ENCODE measurements around the gene OSBPL7. TPM values are rescaled to one million over a fixed set of nuclear protein-coding genes. Genes with fewer than 3 reads are reported as not detected.

The OSBPL7 gene
- total and polyA plus RNA-seq, 2 donors (not counting 3 experiments of a cell fraction or from before 2014, with no cell fraction given) = 16.2 to 29.1 TPM

DNA sequence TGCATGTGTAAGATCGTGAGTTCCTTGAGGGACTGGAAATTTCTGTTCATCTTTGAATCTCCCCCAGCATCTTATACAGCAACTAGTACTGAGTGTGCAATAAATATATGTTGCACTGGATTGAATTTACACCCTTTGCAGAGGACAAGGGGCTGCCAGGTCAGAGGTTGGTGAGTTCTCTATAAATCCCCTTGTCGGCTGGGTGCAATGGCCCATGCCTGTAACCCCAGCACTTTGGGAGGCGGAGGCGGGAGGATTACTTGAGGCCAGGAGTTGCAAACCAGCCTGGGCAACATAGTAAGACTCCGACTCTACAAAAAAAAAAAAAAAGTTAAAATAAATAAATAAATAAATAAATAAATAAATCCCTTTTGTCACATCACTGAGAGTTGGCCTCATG lies 38.8 kb upstream of the OSBPL7 start:
- H3K36me3 ChIP-seq (ENCODE audit: control insufficient read depth in 2 of 2, extremely low read depth in 1 of 2, insufficient read depth in 2 of 2, low read length in 2 of 2) = no peaks in the 10 kb centered on the region
- TF ChIP-seq, protein P1, sequence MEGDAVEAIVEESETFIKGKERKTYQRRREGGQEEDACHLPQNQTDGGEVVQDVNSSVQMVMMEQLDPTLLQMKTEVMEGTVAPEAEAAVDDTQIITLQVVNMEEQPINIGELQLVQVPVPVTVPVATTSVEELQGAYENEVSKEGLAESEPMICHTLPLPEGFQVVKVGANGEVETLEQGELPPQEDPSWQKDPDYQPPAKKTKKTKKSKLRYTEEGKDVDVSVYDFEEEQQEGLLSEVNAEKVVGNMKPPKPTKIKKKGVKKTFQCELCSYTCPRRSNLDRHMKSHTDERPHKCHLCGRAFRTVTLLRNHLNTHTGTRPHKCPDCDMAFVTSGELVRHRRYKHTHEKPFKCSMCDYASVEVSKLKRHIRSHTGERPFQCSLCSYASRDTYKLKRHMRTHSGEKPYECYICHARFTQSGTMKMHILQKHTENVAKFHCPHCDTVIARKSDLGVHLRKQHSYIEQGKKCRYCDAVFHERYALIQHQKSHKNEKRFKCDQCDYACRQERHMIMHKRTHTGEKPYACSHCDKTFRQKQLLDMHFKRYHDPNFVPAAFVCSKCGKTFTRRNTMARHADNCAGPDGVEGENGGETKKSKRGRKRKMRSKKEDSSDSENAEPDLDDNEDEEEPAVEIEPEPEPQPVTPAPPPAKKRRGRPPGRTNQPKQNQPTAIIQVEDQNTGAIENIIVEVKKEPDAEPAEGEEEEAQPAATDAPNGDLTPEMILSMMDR (IDR thresholded peaks at IDR 0.05; ENCODE audit: extremely low read depth in 1 of 2, insufficient read depth in 1 of 2, low read depth in 1 of 2, low read length in 2 of 2) = no peak
- TF ChIP-seq POLR2A (IDR thresholded peaks at IDR 0.05; ENCODE audit: low read depth, low read length) (no peak), EZH2 (IDR thresholded peaks at IDR 0.05; ENCODE audit: borderline replicate concordance, low read depth, low read length, severe bottlenecking) (no peak), MYC (IDR thresholded peaks at IDR 0.05; ENCODE audit: low read depth, low read length) (no peak), POLR2AphosphoS5 (IDR thresholded peaks at IDR 0.05; ENCODE audit: insufficient read depth, low read depth, low read length) (no peak), GATA2 (IDR thresholded peaks at IDR 0.05; ENCODE audit: insufficient read depth, insufficient read length, low read depth, low read length) (no peak)
- no peaks in the 10 kb centered on the region for H4K20me1 ChIP-seq (replicated peaks; ENCODE audit: control insufficient read depth, extremely low read depth, insufficient read depth, low read length)
- no peak for FAIRE-seq
- H3K4me3 ChIP-seq (replicated peaks in 1 of 3; ENCODE audit: insufficient read depth in 1 of 3, low read depth in 1 of 3, low read length in 3 of 3) = no peak overlapping the region
- intact Hi-C loops (cut with micrococcal nuclease) = no loop called here
- H3K4me2 ChIP-seq (ENCODE audit: insufficient read depth, low read length) = no peak overlapping the region
- DNase-seq (ENCODE audit: low read depth, low spot score) = no peak
- H3K27ac ChIP-seq (ENCODE audit: insufficient read depth, low read depth, low read length) = no peak overlapping the region
- H3K79me2 ChIP-seq (ENCODE audit: control insufficient read depth, insufficient read depth, low read length) = no peaks in the 10 kb centered on the region
- H2AFZ ChIP-seq (ENCODE audit: low read depth, low read length) = no peak overlapping the region
- H3K9me1 ChIP-seq (replicated peaks; ENCODE audit: control insufficient read depth, extremely low read depth, insufficient read depth, low read length) = no peaks in the 10 kb centered on the region
- ChIA-PET CTCF (interaction anchor here (0.7 to 1.0 kb wide), 2 partner anchors 17 to 30 kb away, joined by 3 read pairs; no protein-coding TSS in a partner anchor), POLR2A (no interaction called here)
- H3K27me3 ChIP-seq (ENCODE audit: control insufficient read depth in 2 of 2, insufficient read depth in 2 of 2, low read length in 2 of 2) = peaks cover 0 to 3% of the 10 kb centered on the region in 2 experiments
- no peaks in the 10 kb centered on the region for H3K9me3 ChIP-seq (replicated peaks; ENCODE audit: control insufficient read depth, insufficient read depth, low read length)
- dilution Hi-C loops (cut with MboI; ENCODE audit: extremely low pct_ligation_motif_present, low sequenced_read_pairs) = no loop called here
- H3K9ac ChIP-seq (replicated peaks; ENCODE audit: extremely low read depth, insufficient read depth, low read length) = no peak overlapping the region
- BruUV-seq (replicated peaks) = no TSS peak
- peaks cover 20% of the 10 kb centered on the region for H3K4me1 ChIP-seq (ENCODE audit: control insufficient read depth, extremely low read depth, insufficient read depth, low read length)
